OCI-LY7 (cell line): ENCODE measurements around the gene MINDY4. TPM values are rescaled to one million over a fixed set of nuclear protein-coding genes. Genes with fewer than 3 reads are reported as not detected.

ENCODE experiments used
- BruUV-seq: library from RNA; stranded (reverse); fragments of 400-500 nt; replicated peaks from 2 replicates; lab custom pipeline; 2021; lab: Mats Ljungman, UMichigan
- CTCF ChIA-PET: fragments of 300-600 bp; sonication (Branson Sonifier 250); formaldehyde crosslinking; loops from one replicate; lab custom pipeline; 2022; ENCODE audit warnings: antibody characterized with exemption; ENCODE audit not compliant: unreplicated experiment; lab: Charles Lee
- POLR2A ChIA-PET: fragments of 300-600 bp; sonication (Branson Sonifier 250); formaldehyde crosslinking; loops from one replicate; lab custom pipeline; 2022; ENCODE audit warnings: antibody characterized with exemption; lab: Charles Lee
- DNase-seq: peaks from one replicate; pipeline ENCODE4 v3.0.0-alpha.2; 2015; ENCODE audit warnings: low spot score
- H2AFZ ChIP-seq: fragments of 200-600 bp; sonication (generic), shearing (Covaris generic); 2 replicates; pipeline ENCODE4 v1.6.1; 2014; ENCODE audit warnings: mild to moderate bottlenecking, antibody characterized with exemption, low read length, moderate library complexity
- H3K27ac ChIP-seq: fragments of 200-600 bp; sonication (generic); 2 replicates; pipeline ENCODE4 v1.5.1; 2014; ENCODE audit warnings: mixed run types, low read depth, mild to moderate bottlenecking, moderate library complexity, low read length, inconsistent platforms; ENCODE audit not compliant: poor library complexity, severe bottlenecking
- H3K36me3 ChIP-seq: fragments of 200-600 bp; sonication (generic); 2 replicates; pipeline ENCODE4 v1.6.1; 2014; ENCODE audit warnings: mild to moderate bottlenecking, antibody characterized with exemption, low read length, moderate library complexity, mixed read lengths; ENCODE audit not compliant: insufficient read depth
- H3K4me1 ChIP-seq: fragments of 200-600 bp; sonication (generic); 2 replicates; pipeline ENCODE4 v1.5.1; 2014; ENCODE audit warnings: mild to moderate bottlenecking, low read length; ENCODE audit not compliant: insufficient read depth, poor library complexity, severe bottlenecking
- H3K4me2 ChIP-seq: fragments of 200-600 bp; sonication (generic); 2 replicates; pipeline ENCODE4 v1.6.1; 2014; ENCODE audit warnings: mild to moderate bottlenecking, low read length
- H3K4me3 ChIP-seq: fragments of 200-600 bp; sonication (generic); 2 replicates; pipeline ENCODE4 v1.5.1; 2014; ENCODE audit warnings: mild to moderate bottlenecking, low read depth, low read length; ENCODE audit not compliant: poor library complexity, severe bottlenecking
- H3K79me2 ChIP-seq: fragments of 200-600 bp; sonication (generic); 2 replicates; pipeline ENCODE4 v1.6.1; 2016; ENCODE audit warnings: low read depth, mild to moderate bottlenecking, low read length, moderate library complexity, mixed read lengths; ENCODE audit not compliant: insufficient read depth
- H3K9me2 ChIP-seq: fragments of 200-600 bp; sonication (generic); 2 replicates; pipeline ENCODE4 v1.6.1; 2016; ENCODE audit warnings: mild to moderate bottlenecking, low read length, mixed read lengths; ENCODE audit not compliant: insufficient read depth
- H3K9me3 ChIP-seq: fragments of 200-600 bp; sonication (generic); 2 replicates; pipeline ENCODE4 v1.6.1; 2014; ENCODE audit warnings: mild to moderate bottlenecking, mixed run types, low read length, mixed read lengths
- H4K20me1 ChIP-seq: fragments of 200-600 bp; sonication (generic); 2 replicates; pipeline ENCODE4 v1.6.1; 2014; ENCODE audit warnings: mild to moderate bottlenecking, antibody characterized with exemption, low read length, moderate library complexity, mixed read lengths; ENCODE audit not compliant: insufficient read depth
- EZH2phosphoT487 ChIP-seq: fragments of 200-600 bp; sonication (generic); IDR thresholded peaks from 2 replicates; pipeline ENCODE4 v1.6.1; 2018; ENCODE audit warnings: low read depth, borderline replicate concordance, mild to moderate bottlenecking, mixed run types, antibody characterized with exemption, low read length, moderate library complexity, mixed read lengths
- intact Hi-C: fragments of 100-400 bp; cut with micrococcal nuclease; formaldehyde crosslinking; loops from one replicate; pipeline ENCODE4 v1.10.0; 2022; ENCODE audit not compliant: unreplicated experiment
- total RNA-seq, 2 experiments: library from RNA; depleted of rRNA in 1 of 2; stranded (reverse); fragments of >200 nt in 1 of 2; shearing (Covaris generic) in 1 of 2; gene quantifications; 2 replicates each; pipeline ENCODE4 v1.2.3, GENCODE V29; 2014 to 2022
- TF ChIP-seq, protein P1 (sequence below): fragments of 200-600 bp; sonication (generic); conservative IDR thresholded peaks from 2 replicates; pipeline ENCODE4 v1.5.1; 2014; ENCODE audit warnings: mild to moderate bottlenecking, antibody characterized with exemption, low read length, moderate library complexity, mixed read lengths

Gene MINDY4
- total RNA-seq, 2 experiments from 2014 or later = 0.86 TPM; not detected in 1

DNA sequence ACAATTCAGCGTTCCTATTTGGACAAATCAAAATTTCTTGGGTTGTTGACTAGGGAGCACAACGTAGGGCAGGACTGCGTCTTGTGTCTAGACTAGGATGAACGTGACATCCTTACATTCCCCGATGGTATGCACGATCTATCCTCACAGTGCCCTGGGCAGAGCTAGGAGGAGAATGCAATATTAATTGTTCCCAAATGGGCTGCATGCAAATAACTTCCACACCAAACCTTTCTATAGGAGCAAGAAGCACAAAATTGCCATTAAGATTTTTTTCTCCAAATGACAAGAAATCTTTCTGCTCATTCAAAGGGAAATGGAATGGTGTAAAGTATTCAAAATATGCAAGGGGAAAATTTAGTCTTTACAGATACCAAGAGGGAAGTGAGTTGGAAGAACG is 119.0 kb downstream of the MINDY4 start:
- no peaks in the 10 kb centered on the region for H3K36me3 ChIP-seq
- no peaks in the 10 kb centered on the region for H4K20me1 ChIP-seq

DNA sequence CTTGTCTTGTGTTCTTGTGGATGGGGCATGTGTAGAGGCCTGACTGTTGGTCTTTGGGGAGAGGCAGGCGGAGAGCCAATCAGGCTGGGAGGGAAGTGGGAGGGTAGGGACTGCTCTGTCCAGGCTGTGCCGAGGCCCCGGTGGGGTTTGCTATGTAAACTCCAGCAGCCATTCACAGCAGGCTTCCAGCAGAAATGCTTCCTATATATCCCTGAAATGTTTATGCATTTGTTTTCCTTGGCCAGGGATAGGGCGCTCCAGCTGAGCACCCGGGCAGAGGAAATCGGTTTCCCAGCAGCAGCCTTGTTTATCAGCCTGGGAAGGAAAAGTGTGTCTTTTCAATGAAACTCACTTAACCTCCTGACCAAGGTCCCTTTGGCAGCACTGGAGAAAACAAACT is 122.1 kb downstream of the MINDY4 start:
- Histone ChIP-seq H3K4me3 (no peak overlapping the region), H3K79me2 (no peaks in the 10 kb centered on the region), H3K4me1 (no peaks in the 10 kb centered on the region), H3K9me2 (no peaks in the 10 kb centered on the region), H4K20me1 (no peaks in the 10 kb centered on the region), H2AFZ (no peak overlapping the region), H3K9me3 (no peaks in the 10 kb centered on the region), H3K36me3 (no peaks in the 10 kb centered on the region), H3K27ac (no peak overlapping the region), H3K4me2 (no peak overlapping the region)
- ChIA-PET POLR2A (no interaction called here), CTCF (no interaction called here)
- intact Hi-C loops = no loop called here
- DNase-seq = no peak
- TF ChIP-seq, protein P1, sequence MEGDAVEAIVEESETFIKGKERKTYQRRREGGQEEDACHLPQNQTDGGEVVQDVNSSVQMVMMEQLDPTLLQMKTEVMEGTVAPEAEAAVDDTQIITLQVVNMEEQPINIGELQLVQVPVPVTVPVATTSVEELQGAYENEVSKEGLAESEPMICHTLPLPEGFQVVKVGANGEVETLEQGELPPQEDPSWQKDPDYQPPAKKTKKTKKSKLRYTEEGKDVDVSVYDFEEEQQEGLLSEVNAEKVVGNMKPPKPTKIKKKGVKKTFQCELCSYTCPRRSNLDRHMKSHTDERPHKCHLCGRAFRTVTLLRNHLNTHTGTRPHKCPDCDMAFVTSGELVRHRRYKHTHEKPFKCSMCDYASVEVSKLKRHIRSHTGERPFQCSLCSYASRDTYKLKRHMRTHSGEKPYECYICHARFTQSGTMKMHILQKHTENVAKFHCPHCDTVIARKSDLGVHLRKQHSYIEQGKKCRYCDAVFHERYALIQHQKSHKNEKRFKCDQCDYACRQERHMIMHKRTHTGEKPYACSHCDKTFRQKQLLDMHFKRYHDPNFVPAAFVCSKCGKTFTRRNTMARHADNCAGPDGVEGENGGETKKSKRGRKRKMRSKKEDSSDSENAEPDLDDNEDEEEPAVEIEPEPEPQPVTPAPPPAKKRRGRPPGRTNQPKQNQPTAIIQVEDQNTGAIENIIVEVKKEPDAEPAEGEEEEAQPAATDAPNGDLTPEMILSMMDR = no peak
- no peak for TF ChIP-seq EZH2phosphoT487
- BruUV-seq = no TSS peak

More for the DNA sequence above, 119.0 kb downstream of the MINDY4 start:
- Histone ChIP-seq H3K79me2 (no peaks in the 10 kb centered on the region), H3K9me2 (no peaks in the 10 kb centered on the region), H3K4me1 (no peaks in the 10 kb centered on the region), H3K27ac (no peak overlapping the region), H3K4me2 (no peak overlapping the region), H2AFZ (no peak overlapping the region), H3K9me3 (no peaks in the 10 kb centered on the region), H3K4me3 (no peak overlapping the region)
- no peak for TF ChIP-seq EZH2phosphoT487
- TF ChIP-seq, protein P1 = no peak
- DNase-seq = no peak
- no TSS peak for BruUV-seq
- CTCF ChIA-PET = no interaction called here
- intact Hi-C loops = no loop called here
- POLR2A ChIA-PET = no interaction called here

DNA sequence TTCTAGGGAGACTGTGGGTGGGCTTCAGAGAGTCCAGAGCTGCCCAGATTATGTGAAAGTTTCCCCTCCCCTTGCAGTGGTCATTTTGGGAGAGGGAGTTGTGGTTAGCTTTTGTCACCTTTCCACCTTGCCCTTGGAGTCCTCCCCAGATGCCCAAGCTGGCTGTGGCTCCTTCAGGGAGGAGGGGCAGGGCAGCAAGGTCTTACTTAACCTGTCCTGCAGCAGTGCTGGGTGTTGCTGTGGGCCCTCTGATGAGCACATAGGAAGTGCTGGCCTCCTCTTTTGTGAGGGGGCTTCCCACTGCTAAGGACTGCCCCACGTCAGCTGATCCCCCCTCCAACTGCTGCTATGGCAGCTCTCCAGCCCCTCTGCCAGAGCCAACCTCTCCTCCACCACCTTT is 122.8 kb downstream of the MINDY4 start:
- CTCF ChIA-PET = no interaction called here
- Histone ChIP-seq H3K4me3 (no peak overlapping the region), H4K20me1 (no peaks in the 10 kb centered on the region), H3K4me1 (no peaks in the 10 kb centered on the region), H2AFZ (no peak overlapping the region), H3K9me2 (no peaks in the 10 kb centered on the region), H3K4me2 (no peak overlapping the region), H3K36me3 (no peaks in the 10 kb centered on the region), H3K79me2 (no peaks in the 10 kb centered on the region), H3K27ac (no peak overlapping the region), H3K9me3 (no peaks in the 10 kb centered on the region)
- POLR2A ChIA-PET = no interaction called here
- BruUV-seq = no TSS peak
- intact Hi-C loops = no loop called here
- TF ChIP-seq EZH2phosphoT487 = no peak
- TF ChIP-seq, protein P1 = no peak
- no peak for DNase-seq
